Measurements from ENCODE around the gene BOLA3.

DNA sequence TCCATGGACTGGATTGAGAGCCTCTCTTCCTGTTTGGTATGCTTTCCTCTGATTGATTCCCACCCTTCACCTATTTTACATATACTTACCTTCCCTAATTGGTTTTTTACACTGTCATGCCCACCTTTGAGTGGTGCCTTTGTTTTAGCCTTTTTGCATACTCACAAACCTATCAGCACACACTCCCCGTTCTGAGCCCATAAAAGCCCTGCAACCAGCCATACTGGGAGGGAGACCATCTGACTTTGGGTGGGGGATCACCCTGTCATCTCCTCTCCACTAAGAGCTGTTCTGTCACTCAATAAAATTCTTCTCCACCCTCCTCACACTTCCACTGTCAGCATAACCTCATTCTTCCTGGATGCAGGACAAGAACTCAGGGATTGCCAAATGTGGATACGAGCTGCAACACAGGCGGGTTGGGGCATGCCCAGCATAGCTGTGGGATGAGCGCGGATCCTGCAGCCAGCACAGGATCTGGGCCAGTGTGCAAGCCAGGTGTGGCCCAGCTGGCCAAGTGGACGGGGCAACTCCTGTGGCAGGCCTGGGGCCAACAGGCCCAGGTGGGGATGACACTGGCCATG is 40.4 kb upstream of the BOLA3 start:
- TF ChIP-seq, protein P1, sequence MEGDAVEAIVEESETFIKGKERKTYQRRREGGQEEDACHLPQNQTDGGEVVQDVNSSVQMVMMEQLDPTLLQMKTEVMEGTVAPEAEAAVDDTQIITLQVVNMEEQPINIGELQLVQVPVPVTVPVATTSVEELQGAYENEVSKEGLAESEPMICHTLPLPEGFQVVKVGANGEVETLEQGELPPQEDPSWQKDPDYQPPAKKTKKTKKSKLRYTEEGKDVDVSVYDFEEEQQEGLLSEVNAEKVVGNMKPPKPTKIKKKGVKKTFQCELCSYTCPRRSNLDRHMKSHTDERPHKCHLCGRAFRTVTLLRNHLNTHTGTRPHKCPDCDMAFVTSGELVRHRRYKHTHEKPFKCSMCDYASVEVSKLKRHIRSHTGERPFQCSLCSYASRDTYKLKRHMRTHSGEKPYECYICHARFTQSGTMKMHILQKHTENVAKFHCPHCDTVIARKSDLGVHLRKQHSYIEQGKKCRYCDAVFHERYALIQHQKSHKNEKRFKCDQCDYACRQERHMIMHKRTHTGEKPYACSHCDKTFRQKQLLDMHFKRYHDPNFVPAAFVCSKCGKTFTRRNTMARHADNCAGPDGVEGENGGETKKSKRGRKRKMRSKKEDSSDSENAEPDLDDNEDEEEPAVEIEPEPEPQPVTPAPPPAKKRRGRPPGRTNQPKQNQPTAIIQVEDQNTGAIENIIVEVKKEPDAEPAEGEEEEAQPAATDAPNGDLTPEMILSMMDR (conservative IDR thresholded peaks at IDR 0.05 in 1 of 2, IDR thresholded peaks at IDR 0.05 in 1 of 2; ENCODE audit: low read depth in 1 of 2, low read length in 2 of 2) = no peak
- TF ChIP-seq EZH2 (IDR thresholded peaks at IDR 0.05; ENCODE audit: low read length, missing control alignments) = no peak

All from fibroblast of lung (primary cell).